IPS-11a (cell line): ENCODE results near the gene ADGRD1.

Experiments used
- H3K4me3 ChIP-seq: one replicate; pipeline ENCODE4 v1.5.1; 2013; ENCODE audit warnings: low read depth, low read length, control low read depth

The ADGRD1 gene

DNA sequence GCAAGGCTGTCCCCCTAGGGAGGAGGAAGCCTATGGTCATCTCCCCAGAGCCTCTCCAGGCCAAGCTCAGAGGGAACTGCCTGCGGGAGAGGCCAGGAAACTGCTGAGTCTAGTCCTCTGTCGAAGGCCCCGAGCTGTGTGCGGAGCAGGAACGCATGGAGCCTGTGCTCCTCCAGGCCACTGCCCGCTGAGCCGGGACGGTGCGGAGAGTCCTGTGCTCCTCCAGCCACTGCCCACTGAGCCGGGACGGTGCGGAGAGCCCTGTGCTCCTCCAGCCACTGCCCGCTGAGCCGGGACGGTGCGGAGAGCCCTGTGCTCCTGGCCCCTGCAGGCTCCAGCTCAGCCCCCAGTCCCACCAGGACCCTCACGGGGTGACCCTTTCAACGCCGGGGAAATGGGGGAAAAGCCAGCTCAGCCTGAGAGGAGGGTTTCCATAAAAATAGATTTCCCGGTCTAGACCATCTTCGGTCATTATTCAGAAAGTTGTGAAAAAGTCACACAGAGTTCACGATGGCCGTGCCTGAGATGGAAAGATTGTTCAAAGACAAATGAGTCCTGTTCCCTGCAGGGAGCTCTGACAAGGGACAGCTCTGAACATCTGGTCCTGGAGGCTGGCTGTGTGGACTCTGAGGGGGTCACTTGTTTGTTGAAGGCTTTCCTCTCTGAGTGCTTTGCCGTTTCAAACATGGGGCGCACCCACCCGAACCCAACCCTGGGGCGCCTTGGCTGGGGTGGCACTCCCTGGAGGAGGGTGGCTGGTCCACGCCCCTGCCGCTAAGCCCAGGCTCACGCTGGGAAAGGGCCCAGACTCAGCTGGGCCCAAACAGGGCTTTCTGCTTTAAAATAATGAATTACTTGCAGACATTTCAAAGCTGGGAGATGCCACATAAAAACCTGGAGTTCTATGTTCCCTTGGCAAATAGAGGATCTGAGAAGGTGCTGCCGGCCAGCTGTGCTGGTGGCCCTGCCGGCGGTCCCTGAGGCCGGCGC, 85.5 kb downstream of the ADGRD1 start:
- H3K4me3 ChIP-seq, result no peak overlapping the region

DNA sequence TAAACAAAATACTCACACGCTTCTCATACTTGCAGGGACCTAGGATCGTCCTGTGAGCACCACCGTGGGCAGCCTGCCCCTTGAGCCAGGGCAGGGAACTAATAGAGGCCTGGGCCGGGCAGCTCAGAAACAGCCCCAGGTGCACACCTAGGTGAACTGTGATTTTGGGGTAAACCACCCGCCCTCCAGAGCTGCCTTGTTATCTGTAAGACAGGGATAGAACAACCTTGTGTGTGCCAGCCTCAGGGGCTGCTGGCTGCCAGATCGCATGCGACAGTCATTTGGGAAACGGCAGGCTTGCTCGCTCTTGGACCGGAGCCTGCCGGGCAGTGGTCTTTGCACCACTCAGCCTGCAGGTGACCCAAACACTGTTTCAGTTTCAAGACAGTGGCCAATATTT, 86.8 kb downstream of the ADGRD1 start:
- no peak overlapping the region for H3K4me3 ChIP-seq

DNA sequence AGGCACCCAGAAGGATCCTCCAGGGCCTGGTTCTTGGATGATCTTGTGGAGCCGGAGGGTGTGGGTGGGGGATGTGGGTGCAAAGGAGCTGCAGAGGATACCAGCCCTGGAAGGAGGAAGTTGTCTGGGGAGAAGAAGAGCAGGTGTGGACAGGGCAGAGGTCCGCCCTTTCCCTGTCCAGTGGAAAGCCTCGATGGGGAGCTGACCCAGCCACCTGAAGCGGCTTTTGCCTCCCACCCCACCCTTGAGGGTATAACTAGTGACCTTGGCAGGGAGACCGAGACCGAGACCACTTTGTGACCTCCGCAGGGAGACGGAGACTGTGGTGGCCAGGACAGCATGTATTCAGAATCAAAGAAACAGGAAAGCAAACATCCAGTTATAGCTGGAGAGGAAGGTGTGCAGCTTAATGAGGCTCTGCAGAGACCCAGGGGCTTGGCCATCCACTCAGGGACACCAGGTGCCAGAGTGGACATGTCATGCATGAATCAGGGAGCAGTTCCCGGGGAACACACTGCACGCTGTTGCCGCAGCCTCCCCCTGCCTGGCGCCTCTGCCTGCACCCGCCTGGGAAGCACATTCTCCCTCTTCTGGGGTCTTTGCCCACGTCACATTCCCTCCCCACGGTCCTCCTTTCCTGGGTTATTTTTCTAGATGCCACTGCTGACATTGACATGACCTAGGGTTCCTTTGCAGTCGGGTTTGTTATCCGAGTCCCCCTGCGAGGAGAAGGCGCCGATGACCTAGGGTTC, 87.7 kb downstream of the ADGRD1 start:
- H3K4me3 ChIP-seq, result no peak overlapping the region

DNA sequence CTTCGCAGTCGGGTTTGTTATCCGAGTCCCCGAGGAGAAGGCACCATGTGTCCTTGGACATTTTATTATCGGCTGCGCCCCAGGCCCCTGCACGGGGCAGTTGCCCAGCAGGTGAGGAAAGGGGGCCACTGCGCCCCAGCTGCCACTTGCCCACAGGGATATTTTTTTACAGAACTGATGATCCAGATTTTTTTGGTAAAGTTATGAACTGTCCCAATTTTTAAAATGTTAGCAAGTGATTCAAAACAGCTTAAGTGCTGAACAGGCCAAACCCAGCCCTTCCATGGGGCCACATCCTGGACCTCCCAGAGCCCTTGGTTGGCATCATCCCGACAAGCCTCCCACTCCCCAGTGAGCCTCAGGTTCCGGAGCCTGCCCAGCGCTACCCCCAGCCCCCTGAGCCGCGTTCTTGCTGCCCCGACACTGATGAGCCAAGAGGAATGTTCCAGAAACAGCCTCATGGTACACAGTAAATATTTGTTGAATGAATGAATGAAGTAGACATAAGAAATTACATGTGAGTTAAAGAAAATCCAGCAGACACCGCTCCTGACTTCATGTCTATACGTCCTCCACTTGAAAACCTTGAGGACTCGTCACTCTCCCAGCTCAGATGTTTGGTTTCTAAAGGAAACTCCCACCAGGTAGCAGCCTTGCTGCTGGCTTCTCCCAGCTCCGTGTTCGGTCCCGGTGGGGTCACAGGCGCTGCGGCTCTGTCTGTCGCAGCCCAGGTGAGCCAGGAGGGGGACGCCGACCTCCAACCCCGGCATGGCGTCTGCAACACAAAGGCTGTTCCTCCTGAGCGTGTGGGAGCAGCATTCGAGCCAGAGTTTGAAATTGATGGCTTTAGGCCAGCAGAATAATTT, 88.5 kb downstream of the ADGRD1 start:
- no peak overlapping the region for H3K4me3 ChIP-seq

DNA sequence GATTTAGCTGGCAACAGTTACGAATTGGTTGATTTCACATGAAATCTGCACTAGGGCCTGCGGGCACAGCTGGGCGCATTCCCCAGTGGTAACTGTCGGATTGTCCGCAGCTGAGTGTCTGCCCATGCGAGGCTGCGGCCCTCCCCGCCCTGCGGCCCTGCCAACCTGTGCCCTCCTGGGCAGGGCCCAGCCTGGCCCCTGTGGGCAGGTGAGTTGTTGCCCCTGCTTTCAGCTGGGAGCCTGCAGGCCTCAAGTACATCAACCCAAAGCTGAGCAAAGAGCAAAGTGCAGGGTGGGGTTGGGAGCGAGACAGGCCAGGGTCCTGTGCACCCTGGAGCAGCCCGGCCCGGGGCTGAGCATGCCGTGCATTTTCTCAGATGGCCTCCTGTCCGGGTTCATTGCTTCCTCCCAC, 89.1 kb downstream of the ADGRD1 start:
- H3K4me3 ChIP-seq, result no peak overlapping the region

DNA sequence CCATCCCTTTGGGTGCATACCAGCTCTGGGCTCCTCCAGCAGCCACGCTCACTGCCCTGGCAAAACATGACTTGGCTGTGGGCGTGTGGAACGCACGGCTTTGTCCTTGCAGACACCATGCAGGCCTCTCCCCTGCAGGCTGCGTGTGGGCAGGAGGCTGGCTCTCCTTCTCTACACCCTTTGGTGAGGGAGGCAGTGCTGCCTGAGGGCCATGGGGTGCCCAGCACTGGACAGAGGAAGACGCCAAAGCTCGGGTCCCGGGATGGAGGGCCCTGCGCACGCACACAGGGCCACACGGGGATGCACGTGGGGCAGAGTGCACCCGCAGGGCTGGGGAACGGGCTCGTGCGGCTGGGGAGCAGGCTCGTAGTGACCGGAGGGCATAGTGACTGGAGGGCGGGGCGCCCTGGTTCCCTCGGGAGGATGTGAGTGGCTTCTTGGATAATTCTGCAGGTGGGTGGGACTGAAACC, 89.7 kb downstream of the ADGRD1 start:
- no peak overlapping the region for H3K4me3 ChIP-seq

DNA sequence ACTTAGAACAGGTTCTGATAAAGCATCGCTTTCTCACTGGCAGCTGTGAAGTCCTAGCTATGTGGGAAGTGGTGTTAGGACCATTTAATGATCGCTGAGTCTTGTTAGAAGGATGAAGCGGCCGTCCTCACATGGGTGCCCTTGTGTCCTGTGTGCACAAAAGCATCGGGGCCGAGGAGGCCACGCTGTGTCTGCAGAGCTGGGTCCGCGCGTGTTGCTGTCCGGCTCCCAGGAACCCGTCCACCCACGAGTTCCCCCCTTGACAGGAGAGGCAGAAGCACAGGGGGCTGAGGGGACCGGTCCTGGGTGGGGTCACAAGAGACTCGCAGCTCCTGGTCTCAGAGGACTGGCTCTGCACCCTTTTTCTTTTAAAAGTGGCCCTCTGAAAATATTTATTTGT, 90.4 kb downstream of the ADGRD1 start:
- no peak overlapping the region for H3K4me3 ChIP-seq

DNA sequence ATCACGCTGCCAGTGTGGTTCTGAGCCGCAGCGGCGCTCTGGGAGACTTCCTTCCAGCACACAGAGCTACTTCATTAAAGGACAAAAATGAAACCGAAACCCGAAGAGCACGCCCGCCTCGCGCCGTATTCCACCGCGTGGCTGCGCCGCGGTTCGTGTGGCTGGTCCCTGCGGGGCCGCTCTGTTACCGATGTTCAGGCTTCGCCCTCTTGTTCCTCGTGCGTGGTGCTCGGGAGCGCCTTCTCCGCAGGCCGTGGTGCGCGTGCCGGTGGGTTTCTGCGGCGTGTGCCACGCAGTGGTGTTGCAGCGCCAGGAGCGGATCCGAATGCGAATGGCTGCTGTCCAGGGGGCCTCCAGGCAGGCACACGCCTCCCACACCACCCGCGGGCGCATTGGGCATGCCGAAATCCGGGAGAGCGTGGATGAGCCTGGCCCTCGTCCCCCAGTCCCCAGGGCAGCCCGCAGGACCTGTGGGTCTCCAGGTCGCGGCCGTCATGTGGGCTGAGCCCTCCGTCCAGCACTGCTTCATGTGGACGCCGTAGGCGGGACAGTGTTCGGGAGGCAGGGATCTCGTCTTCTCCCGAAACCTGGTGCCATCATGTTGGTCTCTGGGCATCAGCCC, 91.2 kb downstream of the ADGRD1 start:
- H3K4me3 ChIP-seq, result no peak overlapping the region

DNA sequence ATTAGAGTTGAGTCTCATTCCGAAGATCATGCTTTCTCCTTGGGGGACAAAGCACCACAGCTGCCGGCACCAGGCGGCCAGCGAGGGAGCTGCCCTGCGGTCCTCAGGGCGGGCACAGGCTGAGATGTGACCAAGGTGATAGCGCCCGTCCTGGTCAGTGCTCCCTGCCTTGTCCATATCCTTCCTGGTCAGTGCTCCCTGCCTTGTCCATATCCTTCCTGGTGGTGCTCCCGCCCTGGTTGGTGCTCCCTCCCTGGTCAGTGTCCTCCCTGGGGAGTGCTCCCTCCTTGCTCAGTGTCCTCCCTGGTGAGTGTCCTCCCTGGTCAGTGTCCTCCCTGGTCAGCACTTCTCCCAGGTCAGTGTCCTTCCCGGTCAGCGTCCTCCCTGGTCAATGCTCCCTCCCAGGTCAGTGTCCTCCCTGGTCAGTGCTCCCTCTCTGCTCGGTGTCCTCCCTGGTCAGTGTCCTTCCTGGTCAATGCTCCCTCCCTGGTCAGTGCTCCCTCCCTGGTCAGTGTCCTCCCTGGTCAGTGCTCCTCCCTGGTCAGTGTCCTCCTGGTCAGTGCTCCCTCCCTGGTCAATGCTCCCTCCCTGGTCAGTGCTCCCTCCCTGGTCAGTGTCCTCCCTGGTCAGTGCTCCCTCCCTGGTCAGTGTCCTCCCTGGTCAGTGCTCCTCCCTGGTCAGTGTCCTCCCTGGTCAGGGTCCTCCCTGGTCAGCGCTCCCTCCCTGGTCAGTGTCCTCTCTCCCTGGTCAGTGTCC, 92.2 kb downstream of the ADGRD1 start:
- no peak overlapping the region for H3K4me3 ChIP-seq

DNA sequence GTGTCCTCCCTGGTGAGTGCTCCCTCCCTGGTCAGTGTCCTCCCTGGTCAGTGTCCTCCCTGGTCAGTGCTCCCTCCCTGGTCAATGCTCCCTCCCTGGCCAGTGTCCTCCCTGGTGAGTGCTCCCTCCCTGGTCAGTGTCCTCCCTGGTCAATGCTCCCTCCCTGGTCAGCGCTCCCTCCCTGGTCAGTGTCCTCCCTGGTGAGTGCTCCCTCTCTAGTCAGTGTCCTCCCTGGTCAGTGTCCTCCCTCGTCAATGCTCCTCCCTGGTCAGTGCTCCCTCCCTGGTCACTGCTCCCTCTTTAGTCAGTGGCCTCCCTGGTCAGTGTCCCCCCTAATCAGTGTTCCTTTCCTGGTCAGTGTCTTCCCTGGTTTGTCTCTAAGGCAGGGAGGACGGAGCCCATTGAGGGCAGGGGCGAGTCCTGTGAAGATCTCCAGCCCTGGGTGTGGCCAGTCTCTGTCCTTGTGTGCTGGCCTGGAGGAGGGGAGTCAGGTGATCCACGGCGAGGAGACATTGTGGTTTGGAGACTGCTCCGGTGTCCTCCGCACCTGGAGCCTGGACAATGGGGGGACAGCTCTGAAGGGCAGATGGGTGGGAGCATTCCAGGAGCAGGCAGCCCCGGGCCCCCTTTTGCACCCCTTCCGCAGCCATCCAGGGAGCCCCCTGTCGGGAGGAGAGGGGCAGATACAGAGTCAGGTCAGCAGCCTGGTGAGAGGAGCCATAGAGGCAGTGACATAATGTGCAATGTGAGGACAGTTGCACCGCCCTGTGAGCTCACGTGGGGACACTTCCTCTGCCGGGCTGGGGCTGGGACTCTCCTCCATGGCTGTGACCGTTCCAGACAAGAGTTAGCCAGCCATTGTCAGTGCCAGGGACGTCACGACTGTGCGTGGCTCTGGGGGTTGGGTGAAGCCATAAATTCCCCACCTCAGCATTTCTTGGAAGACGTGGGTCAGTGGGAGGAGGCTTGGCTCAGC, 93.4 kb downstream of the ADGRD1 start:
- no peak overlapping the region for H3K4me3 ChIP-seq

DNA sequence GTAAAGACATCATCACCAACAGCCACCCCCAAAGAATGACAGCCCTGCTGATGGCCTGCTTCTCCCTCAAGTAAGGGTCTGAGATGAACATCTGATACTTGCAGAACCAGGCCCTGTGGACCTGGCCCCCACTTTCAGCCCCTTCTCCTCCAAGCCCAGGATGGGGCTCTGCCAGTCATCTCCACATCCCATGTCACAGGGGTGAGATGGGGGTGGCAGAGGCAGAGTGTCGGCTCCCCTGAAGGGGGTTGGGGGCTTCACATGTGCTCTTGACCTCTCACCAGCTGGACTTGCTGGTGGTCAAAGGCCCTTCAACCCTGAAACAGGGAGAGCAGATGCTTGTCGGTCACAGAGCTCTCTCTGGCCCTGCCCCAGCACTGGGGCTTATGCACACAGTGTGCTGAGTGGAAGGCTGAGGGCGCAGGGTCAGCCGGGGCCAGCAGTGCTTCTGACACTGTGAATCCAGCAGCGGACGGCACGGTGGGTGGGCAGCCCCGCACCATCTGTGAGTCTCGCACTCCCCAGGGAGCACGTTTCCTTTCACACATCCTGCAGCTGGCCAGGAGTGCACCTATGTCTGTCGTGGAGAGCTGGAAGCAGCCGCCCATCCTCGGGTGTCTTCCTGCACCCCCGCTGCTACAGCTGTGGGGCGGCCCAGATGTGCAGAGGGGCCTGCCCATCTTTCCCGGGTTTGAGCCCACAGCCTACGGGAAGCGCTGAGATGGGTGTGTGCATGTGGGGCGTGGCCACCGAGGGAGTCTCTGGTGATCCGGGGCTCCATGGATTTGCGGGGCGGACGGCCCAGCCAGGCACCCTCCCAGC, 94.3 kb downstream of the ADGRD1 start:
- no peak overlapping the region for H3K4me3 ChIP-seq

DNA sequence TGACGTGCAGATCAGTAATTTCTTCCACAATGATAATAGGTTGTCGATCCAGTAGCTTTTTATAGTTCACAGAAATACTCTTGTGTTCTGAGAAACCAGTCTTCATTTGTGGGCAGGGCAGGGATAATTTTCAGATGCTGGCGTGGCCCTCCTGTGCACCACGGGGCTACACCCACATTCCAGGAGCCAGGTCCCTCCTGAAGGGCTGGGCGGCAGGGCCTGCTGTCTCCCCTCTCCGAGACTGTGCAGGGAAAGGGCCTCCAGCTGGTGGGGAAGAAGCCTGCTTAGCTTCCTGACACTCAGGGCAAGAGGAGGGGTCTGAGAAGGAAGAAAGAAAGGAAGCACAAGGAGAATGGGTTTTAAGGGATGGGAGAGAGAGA, 94.9 kb downstream of the ADGRD1 start:
- H3K4me3 ChIP-seq, result no peak overlapping the region

DNA sequence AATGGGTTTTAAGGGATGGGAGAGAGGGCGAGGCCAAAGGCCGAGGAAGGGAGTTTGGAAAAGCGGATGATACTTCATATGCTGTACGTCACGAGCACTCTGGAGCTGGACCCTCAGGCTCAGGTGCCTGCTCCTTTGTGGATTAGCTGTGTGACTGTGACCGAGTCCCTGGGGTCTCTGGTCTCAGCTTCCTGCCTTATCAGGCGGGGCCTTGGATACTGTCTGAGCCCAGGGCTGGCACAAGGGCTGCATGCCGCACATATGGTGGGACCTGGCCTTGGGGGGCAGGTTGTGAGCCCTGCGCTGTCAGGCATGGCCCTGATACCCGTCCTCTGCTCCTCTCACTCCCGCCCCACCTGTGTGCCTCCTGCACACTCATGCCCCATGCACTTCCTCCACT, 95.3 kb downstream of the ADGRD1 start:
- no peak overlapping the region for H3K4me3 ChIP-seq

DNA sequence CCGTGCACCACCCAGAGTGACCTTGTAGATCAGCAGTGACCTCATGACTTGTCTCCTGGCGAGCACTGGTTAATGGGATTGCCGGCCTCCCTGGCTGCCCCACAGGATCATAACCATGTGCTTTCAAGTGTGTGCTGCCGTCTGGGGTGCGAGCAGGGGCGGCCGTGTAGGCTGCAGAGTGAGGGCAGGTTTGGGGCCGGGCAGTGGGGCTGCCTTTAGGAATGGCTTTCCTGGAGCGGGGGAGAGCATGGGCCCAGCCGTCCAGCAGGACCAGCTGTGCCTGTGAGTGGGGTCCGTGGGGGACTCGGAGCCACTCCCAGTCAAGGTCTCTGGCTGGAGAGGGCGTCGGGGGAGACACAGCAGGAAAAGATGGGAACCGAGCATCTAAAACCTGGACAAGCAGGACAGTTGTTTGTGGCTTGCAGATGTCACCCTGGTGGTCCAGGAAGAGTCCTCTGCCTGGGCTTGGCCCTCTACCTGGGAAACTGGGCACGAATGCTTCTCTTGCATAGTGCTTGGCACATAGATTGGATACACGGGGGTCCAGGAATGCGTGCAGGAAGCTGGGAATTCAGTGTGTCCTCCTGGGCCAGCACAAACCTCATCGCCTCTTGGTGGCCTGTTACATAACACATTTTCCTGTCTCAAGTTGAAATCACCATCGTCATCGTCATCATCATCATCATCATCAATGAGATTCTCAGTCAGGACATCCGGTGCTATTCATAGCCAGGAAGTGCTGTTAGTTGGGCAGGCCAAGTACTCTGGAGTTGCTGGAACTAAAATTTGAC, 96.0 kb downstream of the ADGRD1 start:
- no peak overlapping the region for H3K4me3 ChIP-seq

DNA sequence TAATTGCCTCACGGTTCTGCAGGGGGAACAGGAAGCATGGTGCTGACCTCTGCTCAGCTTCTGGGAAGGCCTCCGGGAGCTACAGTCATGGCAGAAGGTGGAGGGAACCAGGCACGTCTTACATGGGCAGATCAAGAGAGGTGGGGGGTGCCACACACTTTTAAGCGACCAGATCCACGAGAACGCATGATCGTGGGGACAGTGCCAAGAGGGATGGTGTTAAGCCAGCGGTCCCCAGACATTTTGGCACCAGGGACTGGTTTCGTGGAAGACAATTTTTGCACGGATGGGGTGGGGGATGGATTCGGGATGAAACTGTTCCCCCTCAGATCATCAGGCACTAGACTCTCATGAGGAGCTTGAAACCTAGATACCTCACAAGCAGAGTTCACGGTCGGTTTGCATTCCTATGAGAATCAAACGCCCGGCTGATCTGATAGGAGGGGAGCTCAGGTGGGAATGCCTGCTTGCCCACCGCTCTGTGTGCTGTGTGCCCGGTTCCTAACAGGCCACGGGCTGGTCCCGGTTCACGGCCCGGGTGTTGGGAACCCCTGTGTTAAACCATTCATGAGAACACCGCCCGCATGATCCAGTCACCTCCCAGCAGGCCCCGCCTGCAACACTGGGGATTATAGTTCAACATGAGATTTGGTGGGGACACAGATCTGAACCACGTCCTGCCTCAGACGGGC, 96.9 kb downstream of the ADGRD1 start:
- no peak overlapping the region for H3K4me3 ChIP-seq

DNA sequence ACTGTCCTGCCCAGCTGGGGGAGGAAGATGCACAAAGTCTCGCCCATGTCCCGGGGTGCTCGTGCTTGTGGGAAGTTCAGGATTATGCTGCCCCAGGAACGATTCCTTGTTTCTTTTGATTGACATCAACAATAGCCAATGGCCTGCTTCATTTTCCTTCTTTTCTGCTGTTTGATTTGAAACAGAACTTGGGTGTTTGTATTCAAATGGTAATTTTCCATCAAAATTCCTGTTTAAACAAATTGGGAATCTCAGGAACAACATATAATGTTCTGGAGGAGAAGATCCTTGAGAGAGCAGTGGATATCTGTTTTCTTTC, 97.4 kb downstream of the ADGRD1 start:
- H3K4me3 ChIP-seq, result no peak overlapping the region
